ENCODE measurements around the gene DCAKD. TPM values are rescaled to one million over a fixed set of nuclear protein-coding genes. Genes with fewer than 3 reads are reported as not detected.

The DCAKD gene
- total and polyA plus RNA-seq, 2 of the 8 experiments (the other 6 are each of a cell fraction or from before 2014, with no cell fraction given), result 35.6 to 52.9 TPM

GRCh38 chr17:45022655-45023339 is 28.6 kb downstream of the DCAKD start:
- Histone ChIP-seq H2BK15ac (ENCODE audit: low read length) (no peak overlapping the region), H3K27ac (ENCODE audit: low read depth, low read length) (no peak overlapping the region), H3K18ac (ENCODE audit: extremely low read depth, low read length) (no peak overlapping the region), H3K23me2 (ENCODE audit: low read depth, low read length) (peaks cover 3% of the 10 kb centered on the region; the same call in 1 of the 2 replicates), H3K14ac (ENCODE audit: insufficient read length) (no peak overlapping the region), H3K4me3 (ENCODE audit: extremely low read depth in 1 of 4, insufficient read depth in 2 of 4, low read depth in 3 of 4, low read length in 4 of 4) (no peak overlapping the region), H2BK12ac (ENCODE audit: low read depth, low read length) (no peak overlapping the region), H4K20me1 (replicated peaks in 1 of 2; ENCODE audit: control insufficient read depth in 1 of 2, insufficient read depth in 2 of 2, low read length in 2 of 2) (peaks cover 0 to 4% of the 10 kb centered on the region in 2 experiments), H3K9me3 (ENCODE audit: insufficient read depth in 2 of 2, low read depth in 1 of 2, low read length in 1 of 2) (no peaks in the 10 kb centered on the region), H4K5ac (ENCODE audit: insufficient read length, low read depth, low read length) (no peak overlapping the region), H3K23ac (ENCODE audit: insufficient read length) (no peak overlapping the region), H3K27me3 (replicated peaks in 1 of 4; ENCODE audit: control insufficient read depth in 3 of 4, extremely low read depth in 1 of 4, insufficient read depth in 3 of 4, low read length in 3 of 4) (peaks cover 20 to 41% (median 39%) of the 10 kb centered on the region in 4 experiments), H2AK5ac (ENCODE audit: low read depth, low read length) (no peak overlapping the region), H3K4ac (replicated peaks; ENCODE audit: insufficient read length, low read depth, low read length) (no peak overlapping the region), H2BK20ac (ENCODE audit: low read length) (no peak overlapping the region), H3K9ac (replicated peaks in 1 of 4; ENCODE audit: extremely low read depth in 1 of 4, low read depth in 3 of 4, low read length in 3 of 4) (peak overlapping the region in 1 of 4 experiments; percentile 46; a peak in 1 of 7 replicates), H4K8ac (ENCODE audit: extremely low read depth, insufficient read depth, low read length) (no peak overlapping the region), H3K79me1 (ENCODE audit: low read depth, low read length) (no peaks in the 10 kb centered on the region), H3K36me3 (ENCODE audit: control insufficient read depth in 2 of 4, insufficient read depth in 4 of 4, low read length in 3 of 4) (peaks cover 0 to 8% (median 4%) of the 10 kb centered on the region in 4 experiments; a peak in 4 of 8 replicates), H3K56ac (replicated peaks; ENCODE audit: insufficient read length, low read depth, low read length) (no peak overlapping the region), H4K91ac (replicated peaks; ENCODE audit: insufficient read length, low read length) (no peak overlapping the region), H3K4me1 (replicated peaks in 1 of 4; ENCODE audit: control insufficient read depth in 3 of 4, insufficient read depth in 4 of 4, low read length in 3 of 4) (peaks cover 9 to 23% (median 14%) of the 10 kb centered on the region in 4 experiments), H2AFZ (ENCODE audit: low read length) (no peak overlapping the region), H3K4me2 (ENCODE audit: insufficient read depth in 1 of 2, low read depth in 2 of 2, low read length in 2 of 2) (no peak overlapping the region; a peak in 1 of 4 replicates), H2BK5ac (ENCODE audit: low read depth, low read length) (no peak overlapping the region), H2BK120ac (replicated peaks; ENCODE audit: low read depth, low read length) (no peak overlapping the region), H3K79me2 (ENCODE audit: control insufficient read depth in 1 of 2, insufficient read depth in 2 of 2, low read length in 2 of 2) (no peaks in the 10 kb centered on the region)
- no peak for DNase-seq (ENCODE audit: low read depth in 1 of 2, low spot score in 2 of 2)
- POLR2A ChIA-PET (ENCODE audit: partially characterized antibody), result interaction anchor here (0.6 to 3.8 kb wide), 11 partner anchors 9 to 123 kb away, joined by 3 to 15 read pairs (median 4); partner anchors contain the start of genes EFTUD2 and NMT1
- no peak for FAIRE-seq
- 90% methylated on average over 12 of the region's 13 CpGs; no CpG with 5 or more reads in 1 of the 2 experiments for WGBS, 2 experiments (ENCODE audit: extremely low coverage in 1 of 2, insufficient coverage in 1 of 2, insufficient read length in 1 of 2, insufficient replicate concordance in 2 of 2, low coverage in 1 of 2, low lambda C conversion rate in 2 of 2, missing lambda C conversion rate in 1 of 2)
- TF ChIP-seq CEBPB (IDR thresholded peaks at IDR 0.05; ENCODE audit: low read depth, low read length), result no peak
- TF ChIP-seq EZH2 (IDR thresholded peaks at IDR 0.05; ENCODE audit: low read depth, low read length, severe bottlenecking), result no peak
- no peak for TF ChIP-seq RAD21 (IDR thresholded peaks at IDR 0.05 in 1 of 2, conservative IDR thresholded peaks at IDR 0.05 in 1 of 2; ENCODE audit: low read depth in 2 of 2, low read length in 2 of 2)
- CTCF ChIA-PET (ENCODE audit: partially characterized antibody), result interaction anchor here (0.7 to 16.2 kb wide), 29 partner anchors 12 to 274 kb away, joined by 3 to 243 read pairs (median 4); partner anchors contain the start of genes ACBD4, C1QL1 and GFAP
